Thyroid gland (tissue), 4 donors: ENCODE measurements around the gene CHST9. TPM values are rescaled to one million over a fixed set of nuclear protein-coding genes. Genes with fewer than 3 reads are reported as not detected.

Experiments
- DNase-seq, 2 donors: peaks; one replicate each; pipeline ENCODE4 v3.0.0-alpha.2; 2019
- H3K27ac ChIP-seq, 3 donors: fragments of 200-600 bp; sonication (generic); 1 replicate in 2 of 3; 2 replicates in 1 of 3; pipeline ENCODE4 v1.5.1; 2016 to 2019; ENCODE audit warnings: mild to moderate bottlenecking in 1 of 3, moderate library complexity in 1 of 3
- H3K27me3 ChIP-seq: fragments of 200-600 bp; sonication (generic); one replicate; pipeline ENCODE4 v1.5.1; 2019
- H3K36me3 ChIP-seq, 2 donors: fragments of 200-600 bp; sonication (generic); one replicate each; pipeline ENCODE4 v1.5.1; 2016 to 2019
- H3K4me1 ChIP-seq, 2 donors: fragments of 200-600 bp; sonication (generic); one replicate each; pipeline ENCODE4 v1.5.1; 2017 to 2019
- H3K4me3 ChIP-seq, 3 donors: fragments of 200-600 bp; sonication (generic); replicated peaks in 1 of 3; 1 replicate in 2 of 3; 2 replicates in 1 of 3; pipeline ENCODE4 v1.5.1; 2016; ENCODE audit warnings: mild to moderate bottlenecking in 1 of 3
- H3K9me3 ChIP-seq: fragments of 200-600 bp; sonication (generic); one replicate; pipeline ENCODE4 v1.5.1; 2017
- CTCF ChIP-seq, 6 experiments: fragments of 200-600 bp in 3 of 6; fragments of 450-650 bp in 3 of 6; sonication (generic) in 3 of 6; IDR thresholded peaks; one replicate each; pipeline ENCODE4 v1.5.1; 2016 to 2019; ENCODE audit warnings: antibody characterized with exemption in 6 of 6, mild to moderate bottlenecking in 2 of 6, inconsistent platforms in 1 of 6, moderate library complexity in 1 of 6
- POLR2A ChIP-seq, 2 donors: fragments of 450-650 bp; IDR thresholded peaks; one replicate each; pipeline ENCODE4 v1.6.1; 2017; ENCODE audit warnings: antibody characterized with exemption in 2 of 2, mild to moderate bottlenecking in 2 of 2, moderate library complexity in 1 of 2
- WGBS, 2 donors: methylation state at CpG; one replicate each; pipeline ENCODE4 v1.1.5; 2017; 5-methylcytosine and 5-hydroxymethylcytosine counted together
- intact Hi-C: fragments of 100-400 bp; cut with DNase I; formaldehyde crosslinking; loops from one replicate; pipeline ENCODE4 v1.15.1; 2023
- total RNA-seq, 4 donors: library from RNA; depleted of rRNA; stranded (reverse); fragments of >200 nt; gene quantifications; one replicate each; pipeline ENCODE4 v1.2.3, GENCODE V29; 2016

Gene CHST9
- total RNA-seq, 4 donors from 2014 or later, result under 0.01 to 0.13 (median 0.05) TPM; not detected in 1

DNA sequence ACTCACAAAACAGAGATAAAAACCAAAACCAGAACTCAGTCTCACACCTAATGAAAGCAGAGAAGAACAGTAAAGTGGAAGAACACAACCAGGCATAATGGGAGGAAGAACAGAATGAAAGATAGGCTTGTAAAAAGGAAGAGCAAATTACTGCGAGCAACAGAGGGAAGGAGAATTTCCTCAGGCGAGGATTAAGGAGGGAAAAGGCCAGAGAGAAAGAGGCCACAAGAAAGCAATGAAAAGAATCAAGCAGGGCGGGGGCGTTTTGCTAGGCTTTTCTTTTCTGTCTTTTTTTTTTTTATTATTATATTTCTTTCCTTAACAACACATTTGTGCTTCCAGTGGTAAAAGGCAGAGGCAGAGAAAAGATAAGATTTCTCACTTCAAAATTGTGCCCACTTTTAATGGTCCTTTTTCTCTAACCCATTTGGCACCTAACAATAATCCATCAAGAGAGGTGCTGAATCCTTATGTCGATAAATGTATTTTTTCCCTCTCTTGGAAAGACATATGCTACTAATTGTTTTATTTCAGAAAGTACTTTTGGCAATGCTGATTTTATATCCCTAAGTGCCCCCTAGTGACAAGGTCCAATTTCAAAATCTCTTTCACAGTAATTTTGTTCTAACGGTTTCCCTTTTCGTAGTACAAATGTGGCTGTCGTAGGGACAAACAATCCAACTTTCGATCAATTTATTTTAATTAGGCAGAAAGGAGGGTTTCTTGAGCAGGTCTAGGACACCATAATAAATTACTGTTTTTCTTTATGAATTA lies 180.9 kb downstream of the CHST9 start:
- Histone ChIP-seq H3K4me1 (no peaks in the 10 kb centered on the region), H3K27ac (no peak overlapping the region), H3K27me3 (no peaks in the 10 kb centered on the region), H3K36me3 (no peaks in the 10 kb centered on the region), H3K4me3 (no peak overlapping the region), H3K9me3 (no peaks in the 10 kb centered on the region)
- intact Hi-C loops, result no loop called here
- WGBS, 2 donors, result 63 to 69% methylated on average over 9 of the region's 9 CpGs
- peak in 4 of 6 experiments; percentile 16 to 51 (median 36) for TF ChIP-seq CTCF (IDR thresholded peaks at IDR 0.05)
- no peak for TF ChIP-seq POLR2A (IDR thresholded peaks at IDR 0.05)
- no peak for DNase-seq

DNA sequence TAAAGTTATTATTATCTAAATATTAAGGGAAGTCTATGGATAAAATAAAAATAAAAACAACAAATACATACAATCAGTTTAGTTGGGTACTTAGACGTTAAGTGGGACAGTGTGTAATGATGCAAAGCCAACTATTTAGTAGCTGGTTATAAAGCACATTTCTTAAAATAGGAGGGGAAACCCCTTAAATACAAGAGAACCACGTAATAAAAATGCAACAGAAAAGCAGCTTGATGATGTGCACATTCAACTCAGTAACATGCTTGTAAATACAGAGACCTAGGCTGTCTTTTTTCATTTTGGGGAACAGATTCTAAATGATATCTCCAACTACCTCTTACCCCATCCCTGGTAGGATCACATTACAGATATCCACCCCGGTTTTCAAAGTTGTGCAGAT lies 185.3 kb downstream of the CHST9 start:
- no peaks in the 10 kb centered on the region for H3K4me1 ChIP-seq
- H3K27ac ChIP-seq, result no peak overlapping the region
- intact Hi-C loops, result no loop called here
- 31 to 36% methylated on average over 3 of the region's 3 CpGs for WGBS, 2 donors
- no peaks in the 10 kb centered on the region for H3K27me3 ChIP-seq
- H3K4me3 ChIP-seq, result no peak overlapping the region
- TF ChIP-seq POLR2A (IDR thresholded peaks at IDR 0.05) (no peak), CTCF (IDR thresholded peaks at IDR 0.05) (no peak)
- no peaks in the 10 kb centered on the region for H3K9me3 ChIP-seq
- no peak for DNase-seq
- H3K36me3 ChIP-seq, result no peaks in the 10 kb centered on the region

DNA sequence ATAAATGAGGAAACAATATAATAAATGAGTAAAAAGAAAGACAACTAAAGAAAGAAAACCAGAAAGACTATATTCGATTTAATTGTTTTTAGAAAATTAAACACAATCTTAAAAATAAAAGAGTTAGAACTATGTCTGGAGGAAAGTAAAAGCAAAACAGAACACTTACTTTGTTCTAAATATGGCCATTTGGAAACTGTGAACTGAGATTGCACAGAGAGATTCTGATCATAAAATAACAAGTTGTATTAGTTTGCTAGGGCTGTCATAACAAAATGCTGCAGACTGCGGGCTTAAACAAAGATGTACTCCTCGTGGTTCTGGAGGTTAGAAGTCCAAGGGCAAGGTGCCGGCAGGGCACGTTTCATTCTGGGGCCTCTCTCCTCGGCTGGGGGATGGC lies 191.5 kb downstream of the CHST9 start:
- Histone ChIP-seq H3K36me3 (no peaks in the 10 kb centered on the region), H3K27me3 (no peaks in the 10 kb centered on the region), H3K9me3 (no peaks in the 10 kb centered on the region), H3K4me3 (no peak overlapping the region), H3K4me1 (no peaks in the 10 kb centered on the region), H3K27ac (no peak overlapping the region)
- DNase-seq, result no peak
- TF ChIP-seq POLR2A (IDR thresholded peaks at IDR 0.05) (no peak), CTCF (IDR thresholded peaks at IDR 0.05) (no peak)
- intact Hi-C loops, result no loop called here
- 53 to 67% methylated on average over 6 of the region's 6 CpGs for WGBS, 2 donors

GRCh38 chr18:26992926-26993325 lies 192.2 kb downstream of the CHST9 start:
- Histone ChIP-seq H3K27me3 (no peaks in the 10 kb centered on the region), H3K36me3 (no peaks in the 10 kb centered on the region), H3K9me3 (no peaks in the 10 kb centered on the region), H3K4me3 (no peak overlapping the region), H3K4me1 (no peaks in the 10 kb centered on the region), H3K27ac (no peak overlapping the region)
- TF ChIP-seq CTCF (IDR thresholded peaks at IDR 0.05), result no peak
- no peak for TF ChIP-seq POLR2A (IDR thresholded peaks at IDR 0.05)
- intact Hi-C loops, result no loop called here
- no peak for DNase-seq
- WGBS, 2 donors, result 63% methylated on average over 2 of the region's 2 CpGs

DNA sequence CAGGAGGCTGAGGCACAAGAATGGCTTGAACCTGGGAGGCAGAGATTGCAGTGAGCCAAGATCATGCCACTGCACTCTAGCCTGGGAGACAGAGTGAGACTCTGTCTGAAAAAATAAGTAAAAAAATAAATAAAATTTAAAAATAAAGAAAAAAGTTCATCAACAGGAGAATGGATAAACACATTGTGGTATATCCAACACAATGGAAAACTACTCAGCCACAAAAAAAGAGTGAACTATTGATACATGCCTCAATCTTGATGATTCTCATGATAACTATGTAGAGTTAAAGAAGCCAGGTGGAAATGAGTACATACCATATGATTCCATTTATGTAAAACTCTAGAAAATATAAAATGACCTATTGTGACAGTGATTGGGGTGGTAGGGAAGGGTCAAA lies 195.3 kb downstream of the CHST9 start:
- H3K27me3 ChIP-seq, result no peaks in the 10 kb centered on the region
- no peaks in the 10 kb centered on the region for H3K4me1 ChIP-seq
- no peak overlapping the region for H3K27ac ChIP-seq
- intact Hi-C loops, result no loop called here
- no peak overlapping the region for H3K4me3 ChIP-seq
- no peaks in the 10 kb centered on the region for H3K36me3 ChIP-seq
- no peak for DNase-seq
- no peak for TF ChIP-seq CTCF (IDR thresholded peaks at IDR 0.05)
- TF ChIP-seq POLR2A (IDR thresholded peaks at IDR 0.05), result no peak
- H3K9me3 ChIP-seq, result no peaks in the 10 kb centered on the region
